ENCODE results near the gene MBD6.
"Not testable (repeated sequence)": the region's sequence is repeated elsewhere in the genome, so short reads cannot be mapped to it uniquely, and the experiment has no call there.

Gene MBD6

GRCh38 chr12:57514720-57515407, 7.8 kb upstream of the MBD6 start:
- DNase-seq = no peak
- Histone ChIP-seq H3K9me3 (ENCODE audit: severe bottlenecking) (no peaks in the 10 kb centered on the region), H3K36me3 (peaks cover 97% of the 10 kb centered on the region), H3K4me3 (ENCODE audit: low read depth, low read length) (no peak overlapping the region), H3K27ac (no peak overlapping the region; the same call in 1 of the 2 replicates), H3K27me3 (ENCODE audit: insufficient read depth, low read depth, severe bottlenecking) (no peaks in the 10 kb centered on the region)
- TF ChIP-seq, protein P1, sequence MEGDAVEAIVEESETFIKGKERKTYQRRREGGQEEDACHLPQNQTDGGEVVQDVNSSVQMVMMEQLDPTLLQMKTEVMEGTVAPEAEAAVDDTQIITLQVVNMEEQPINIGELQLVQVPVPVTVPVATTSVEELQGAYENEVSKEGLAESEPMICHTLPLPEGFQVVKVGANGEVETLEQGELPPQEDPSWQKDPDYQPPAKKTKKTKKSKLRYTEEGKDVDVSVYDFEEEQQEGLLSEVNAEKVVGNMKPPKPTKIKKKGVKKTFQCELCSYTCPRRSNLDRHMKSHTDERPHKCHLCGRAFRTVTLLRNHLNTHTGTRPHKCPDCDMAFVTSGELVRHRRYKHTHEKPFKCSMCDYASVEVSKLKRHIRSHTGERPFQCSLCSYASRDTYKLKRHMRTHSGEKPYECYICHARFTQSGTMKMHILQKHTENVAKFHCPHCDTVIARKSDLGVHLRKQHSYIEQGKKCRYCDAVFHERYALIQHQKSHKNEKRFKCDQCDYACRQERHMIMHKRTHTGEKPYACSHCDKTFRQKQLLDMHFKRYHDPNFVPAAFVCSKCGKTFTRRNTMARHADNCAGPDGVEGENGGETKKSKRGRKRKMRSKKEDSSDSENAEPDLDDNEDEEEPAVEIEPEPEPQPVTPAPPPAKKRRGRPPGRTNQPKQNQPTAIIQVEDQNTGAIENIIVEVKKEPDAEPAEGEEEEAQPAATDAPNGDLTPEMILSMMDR (IDR thresholded peaks at IDR 0.05; ENCODE audit: low read depth, low read length) = no peak

DNA sequence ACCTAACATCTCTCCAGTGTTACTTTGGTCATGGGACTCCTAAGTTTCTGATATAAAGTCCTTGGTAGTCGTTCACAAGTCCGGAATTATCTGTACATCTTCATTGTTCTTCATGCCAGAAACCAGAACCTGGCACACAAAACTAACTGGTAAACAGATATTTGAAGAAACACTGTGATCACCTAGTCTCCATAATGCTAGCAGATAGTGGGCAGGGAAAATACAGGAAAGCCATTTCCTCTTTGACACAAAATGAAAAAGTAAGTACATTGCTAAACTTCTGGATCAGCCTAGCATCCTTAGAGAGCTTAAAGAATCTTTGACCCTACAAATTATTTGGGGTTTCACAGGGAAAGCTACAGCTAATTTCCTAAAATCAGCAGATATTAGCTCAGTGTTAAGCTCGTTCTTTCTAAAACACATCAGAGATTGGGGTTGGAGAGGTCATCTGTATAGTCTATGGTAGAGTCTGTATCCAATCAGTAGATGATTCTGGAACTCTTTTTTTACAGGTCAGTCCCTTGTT, 7.2 kb upstream of the MBD6 start:
- Histone ChIP-seq H3K9me3 (ENCODE audit: severe bottlenecking) (no peaks in the 10 kb centered on the region), H3K27ac (no peak overlapping the region; the same call in 1 of the 2 replicates), H3K36me3 (peaks cover 95% of the 10 kb centered on the region), H3K27me3 (ENCODE audit: insufficient read depth, low read depth, severe bottlenecking) (no peaks in the 10 kb centered on the region), H3K4me3 (ENCODE audit: low read depth, low read length) (no peak overlapping the region)
- TF ChIP-seq, protein P1 (IDR thresholded peaks at IDR 0.05; ENCODE audit: low read depth, low read length) = no peak
- DNase-seq = no peak

DNA sequence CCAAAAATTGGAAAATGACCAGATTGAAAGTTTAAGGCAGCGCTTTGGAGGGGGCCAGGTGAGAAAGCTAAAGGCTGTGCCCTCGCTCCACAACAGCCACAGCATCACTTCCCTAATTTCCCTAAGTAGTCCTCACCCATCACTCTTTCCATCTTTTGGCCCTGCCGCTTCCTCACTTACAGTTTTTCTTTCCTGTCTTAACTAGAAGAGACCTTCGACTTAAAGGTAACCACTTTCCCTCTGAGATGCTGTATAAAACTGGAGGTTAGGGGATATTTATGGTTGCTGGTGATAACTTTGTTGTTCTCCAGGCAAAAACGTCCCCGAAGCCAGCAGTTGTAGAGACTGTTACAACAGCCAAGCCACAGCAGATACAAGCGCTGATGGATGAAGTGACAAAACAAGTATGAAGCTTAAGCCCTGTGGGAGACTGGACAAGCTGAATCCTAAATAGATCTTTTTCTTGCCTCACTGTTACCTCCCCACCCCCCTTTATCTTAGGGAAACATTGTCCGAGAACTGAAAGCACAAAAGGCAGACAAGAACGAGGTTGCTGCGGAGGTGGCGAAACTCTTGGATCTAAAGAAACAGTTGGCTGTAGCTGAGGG, 6.6 kb upstream of the MBD6 start:
- DNase-seq = no peak
- Histone ChIP-seq H3K27ac (no peak overlapping the region), H3K36me3 (peaks cover 89% of the 10 kb centered on the region), H3K9me3 (ENCODE audit: severe bottlenecking) (no peaks in the 10 kb centered on the region), H3K4me3 (ENCODE audit: low read depth, low read length) (no peak overlapping the region), H3K27me3 (ENCODE audit: insufficient read depth, low read depth, severe bottlenecking) (no peaks in the 10 kb centered on the region)
- TF ChIP-seq, protein P1 (IDR thresholded peaks at IDR 0.05; ENCODE audit: low read depth, low read length) = no peak

- DNase-seq = no peak
- Histone ChIP-seq H3K36me3 (peaks cover 83% of the 10 kb centered on the region), H3K4me3 (ENCODE audit: low read depth, low read length) (no peak overlapping the region), H3K9me3 (ENCODE audit: severe bottlenecking) (no peaks in the 10 kb centered on the region), H3K27me3 (ENCODE audit: insufficient read depth, low read depth, severe bottlenecking) (no peaks in the 10 kb centered on the region), H3K27ac (0 out of 2 replicates have a peak overlapping the region, but pooled peaks have one; percentile 15)
- TF ChIP-seq, protein P1 (IDR thresholded peaks at IDR 0.05; ENCODE audit: low read depth, low read length) = no peak
Observed at GRCh38 chr12:57516617-57517153, 5.9 kb upstream of the MBD6 start.

GRCh38 chr12:57517187-57517586, 5.4 kb upstream of the MBD6 start:
- Histone ChIP-seq H3K27me3 (ENCODE audit: insufficient read depth, low read depth, severe bottlenecking) (no peaks in the 10 kb centered on the region), H3K4me3 (ENCODE audit: low read depth, low read length) (no peak overlapping the region), H3K36me3 (peaks cover 78% of the 10 kb centered on the region), H3K27ac (0 out of 2 replicates have a peak overlapping the region, but pooled peaks have one; percentile 15), H3K9me3 (ENCODE audit: severe bottlenecking) (no peaks in the 10 kb centered on the region)
- TF ChIP-seq, protein P1 (IDR thresholded peaks at IDR 0.05; ENCODE audit: low read depth, low read length) = no peak
- DNase-seq = no peak

DNA sequence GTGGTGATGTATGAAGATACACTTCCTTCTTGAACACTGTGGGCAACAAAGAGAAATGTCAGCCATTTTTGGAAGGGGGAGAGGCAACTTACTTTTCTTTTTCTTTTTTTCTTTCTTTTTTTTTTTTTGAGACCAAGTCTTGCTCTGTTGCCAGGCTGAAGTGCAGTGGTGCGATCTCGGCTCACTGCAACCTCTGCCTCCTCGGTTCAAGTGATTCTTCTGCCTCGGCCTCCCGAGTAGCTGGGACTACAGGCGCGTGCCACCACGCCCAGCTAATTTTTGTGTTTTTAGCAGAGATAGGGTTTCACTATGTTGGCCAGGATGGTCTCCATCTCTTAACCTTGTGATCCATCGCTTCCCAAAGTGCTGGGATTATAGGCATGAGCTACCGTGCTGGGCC, 4.9 kb upstream of the MBD6 start:
- H3K36me3 ChIP-seq = peaks cover 72% of the 10 kb centered on the region
- H3K27ac ChIP-seq; DNase-seq; H3K9me3 ChIP-seq (ENCODE audit: severe bottlenecking); H3K4me3 ChIP-seq (ENCODE audit: low read depth, low read length); H3K27me3 ChIP-seq (ENCODE audit: insufficient read depth, low read depth, severe bottlenecking): not testable (repeated sequence)
